Effector memory CD4-positive, alpha-beta T cell (primary cell): ENCODE results near the gene PLEKHG3.

Experiments used
- DNase-seq, 3 donors: peaks; one replicate each; pipeline ENCODE4 v3.0.0-alpha.2; 2020
- H3K27ac ChIP-seq: 2 replicates; pipeline ENCODE4 v1.7.0; 2013; ENCODE audit warnings: mild to moderate bottlenecking, low read length, moderate library complexity; ENCODE audit not compliant: insufficient read depth, poor library complexity, severe bottlenecking
- H3K27me3 ChIP-seq: replicated peaks from 2 replicates; pipeline ENCODE4 v1.7.0; 2013; ENCODE audit warnings: mild to moderate bottlenecking, low read length; ENCODE audit not compliant: insufficient read depth, control insufficient read depth, poor library complexity, severe bottlenecking
- H3K36me3 ChIP-seq: 2 replicates; pipeline ENCODE4 v1.7.0; 2013; ENCODE audit warnings: mild to moderate bottlenecking, low read length, moderate library complexity; ENCODE audit not compliant: control insufficient read depth, insufficient read depth
- H3K4me1 ChIP-seq: 2 replicates; pipeline ENCODE4 v1.7.0; 2013; ENCODE audit warnings: low read length, mild to moderate bottlenecking; ENCODE audit not compliant: control insufficient read depth, insufficient read depth, poor library complexity, severe bottlenecking
- H3K4me3 ChIP-seq: 2 replicates; pipeline ENCODE4 v1.7.0; 2013; ENCODE audit warnings: low read length, low read depth, mild to moderate bottlenecking; ENCODE audit not compliant: insufficient read depth, poor library complexity, severe bottlenecking
- H3K9me3 ChIP-seq: 2 replicates; pipeline ENCODE4 v1.7.0; 2013; ENCODE audit warnings: mild to moderate bottlenecking, low read length, moderate library complexity; ENCODE audit not compliant: control insufficient read depth

The PLEKHG3 gene

GRCh38 chr14:64772397-64772950 lies 68.2 kb downstream of the PLEKHG3 start:
- Histone ChIP-seq H3K27me3 (no peaks in the 10 kb centered on the region), H3K4me1 (peaks cover 16% of the 10 kb centered on the region), H3K4me3 (no peak overlapping the region), H3K27ac (no peak overlapping the region), H3K36me3 (no peaks in the 10 kb centered on the region), H3K9me3 (no peaks in the 10 kb centered on the region)
- DNase-seq = no peak

GRCh38 chr14:64773046-64773445 lies 68.8 kb downstream of the PLEKHG3 start:
- Histone ChIP-seq H3K4me1 (peaks cover 16% of the 10 kb centered on the region), H3K9me3 (no peaks in the 10 kb centered on the region), H3K27ac (no peak overlapping the region), H3K4me3 (no peak overlapping the region), H3K27me3 (no peaks in the 10 kb centered on the region), H3K36me3 (no peaks in the 10 kb centered on the region)
- no peak for DNase-seq

GRCh38 chr14:64773577-64773976 lies 69.4 kb downstream of the PLEKHG3 start:
- Histone ChIP-seq H3K27me3 (no peaks in the 10 kb centered on the region), H3K9me3 (no peaks in the 10 kb centered on the region), H3K36me3 (no peaks in the 10 kb centered on the region), H3K27ac (no peak overlapping the region), H3K4me3 (no peak overlapping the region), H3K4me1 (peaks cover 16% of the 10 kb centered on the region)
- no peak for DNase-seq

- no peak for DNase-seq
- peaks cover 16% of the 10 kb centered on the region for H3K4me1 ChIP-seq
- H3K27ac ChIP-seq = no peak overlapping the region
- no peaks in the 10 kb centered on the region for H3K27me3 ChIP-seq
- H3K9me3 ChIP-seq = no peaks in the 10 kb centered on the region
- H3K4me3 ChIP-seq = no peak overlapping the region
- no peaks in the 10 kb centered on the region for H3K36me3 ChIP-seq
Measured at GRCh38 chr14:64774272-64774671, 70.0 kb downstream of the PLEKHG3 start.

GRCh38 chr14:64775081-64775777 lies 71.0 kb downstream of the PLEKHG3 start:
- no peak overlapping the region for H3K4me3 ChIP-seq
- no peaks in the 10 kb centered on the region for H3K9me3 ChIP-seq
- no peaks in the 10 kb centered on the region for H3K36me3 ChIP-seq
- no peak overlapping the region for H3K27ac ChIP-seq
- H3K27me3 ChIP-seq = no peaks in the 10 kb centered on the region
- no peak for DNase-seq
- H3K4me1 ChIP-seq = peaks cover 16% of the 10 kb centered on the region

- H3K27me3 ChIP-seq = no peaks in the 10 kb centered on the region
- no peak overlapping the region for H3K4me3 ChIP-seq
- no peaks in the 10 kb centered on the region for H3K9me3 ChIP-seq
- no peak overlapping the region for H3K27ac ChIP-seq
- no peak for DNase-seq
- H3K36me3 ChIP-seq = no peaks in the 10 kb centered on the region
- H3K4me1 ChIP-seq = no peaks in the 10 kb centered on the region
Measured at GRCh38 chr14:64777461-64777860, 73.2 kb downstream of the PLEKHG3 start.

GRCh38 chr14:64778104-64778754 lies 74.0 kb downstream of the PLEKHG3 start:
- Histone ChIP-seq H3K4me1 (no peaks in the 10 kb centered on the region), H3K9me3 (no peaks in the 10 kb centered on the region), H3K27ac (no peak overlapping the region), H3K27me3 (no peaks in the 10 kb centered on the region), H3K36me3 (no peaks in the 10 kb centered on the region), H3K4me3 (no peak overlapping the region)
- DNase-seq = no peak

- no peaks in the 10 kb centered on the region for H3K36me3 ChIP-seq
- no peak for DNase-seq
Measured at GRCh38 chr14:64779472-64779871, 75.2 kb downstream of the PLEKHG3 start.

GRCh38 chr14:64782196-64782595 lies 78.0 kb downstream of the PLEKHG3 start:
- Histone ChIP-seq H3K36me3 (no peaks in the 10 kb centered on the region), H3K27me3 (no peaks in the 10 kb centered on the region), H3K4me3 (no peak overlapping the region), H3K9me3 (no peaks in the 10 kb centered on the region), H3K27ac (no peak overlapping the region), H3K4me1 (no peaks in the 10 kb centered on the region)
- no peak for DNase-seq

More at GRCh38 chr14:64779472-64779871, 75.2 kb downstream of the PLEKHG3 start:
- no peaks in the 10 kb centered on the region for H3K9me3 ChIP-seq
- H3K4me1 ChIP-seq = no peaks in the 10 kb centered on the region
- no peak overlapping the region for H3K27ac ChIP-seq
- H3K27me3 ChIP-seq = no peaks in the 10 kb centered on the region
- H3K4me3 ChIP-seq = no peak overlapping the region

- Histone ChIP-seq H3K4me3 (no peak overlapping the region), H3K4me1 (no peaks in the 10 kb centered on the region), H3K36me3 (no peaks in the 10 kb centered on the region), H3K27me3 (no peaks in the 10 kb centered on the region), H3K9me3 (no peaks in the 10 kb centered on the region), H3K27ac (no peak overlapping the region)
- DNase-seq = no peak
Measured at GRCh38 chr14:64784006-64784405, 79.8 kb downstream of the PLEKHG3 start.
